ENCODE results near the gene TMX2. TPM values are rescaled to one million over a fixed set of nuclear protein-coding genes. Genes with fewer than 3 reads are reported as not detected.
"Not testable (repeated sequence)": the region's sequence is repeated elsewhere in the genome, so short reads cannot be mapped to it uniquely, and the experiment has no call there.

The TMX2 gene
- total RNA-seq, 1 experiment from 2014 or later = 93.9 TPM

GRCh38 chr11:57704932-57705331, 7.5 kb upstream of the TMX2 start (continued):
- TF ChIP-seq ATF3 (IDR thresholded peaks at IDR 0.05) (no peak), TCF7L2 (IDR thresholded peaks at IDR 0.05; ENCODE audit: borderline replicate concordance, extremely low read depth, insufficient read depth, insufficient read length) (no peak), SRF (IDR thresholded peaks at IDR 0.05; ENCODE audit: low read depth) (no peak)

- intact Hi-C loops (cut with micrococcal nuclease); CTCF ChIA-PET; RAD21 ChIA-PET (ENCODE audit: low non-redundant PET in 1 of 2, low total read pairs in 2 of 2, uncharacterized antibody in 2 of 2, unreplicated experiment in 2 of 2); H3K27ac ChIP-seq (ENCODE audit: low read depth, low read length); H3K9me2 ChIP-seq (ENCODE audit: insufficient read depth); H3K4me3 ChIP-seq (replicated peaks in 1 of 2; ENCODE audit: low read depth in 1 of 2, low read length in 2 of 2); H3K4me2 ChIP-seq (ENCODE audit: low read length); BruUV-seq (replicated peaks); H4K20me1 ChIP-seq (ENCODE audit: insufficient read depth); H3K27me3 ChIP-seq (ENCODE audit: insufficient read depth, low read length); H3K9ac ChIP-seq (ENCODE audit: low read length); H3K4me1 ChIP-seq (ENCODE audit: control insufficient read depth in 1 of 2, insufficient read depth in 2 of 2, low read length in 2 of 2); DNase-seq (ENCODE audit: low read depth, low spot score); POLR2A ChIA-PET; ATAC-seq; H3K9me3 ChIP-seq (ENCODE audit: control insufficient read depth in 1 of 2, insufficient read depth in 1 of 2, low read depth in 1 of 2, low read length in 2 of 2); H2AFZ ChIP-seq (ENCODE audit: low read depth, low read length, poor library complexity, severe bottlenecking): not testable (repeated sequence)
- Histone ChIP-seq H3K36me3 (ENCODE audit: control insufficient read depth in 1 of 2, insufficient read depth in 2 of 2, low read length in 2 of 2) (peaks cover 13 to 15% of the 10 kb centered on the region in 2 experiments; a peak in 2 of 4 replicates), H3K79me2 (ENCODE audit: insufficient read depth, low read length) (peaks cover 22% of the 10 kb centered on the region)
Observed at GRCh38 chr11:57705432-57705831, 7.0 kb upstream of the TMX2 start.

- Histone ChIP-seq H3K9ac (ENCODE audit: low read length) (no peak overlapping the region), H3K4me3 (replicated peaks in 1 of 2; ENCODE audit: low read depth in 1 of 2, low read length in 2 of 2) (no peak overlapping the region), H3K4me2 (ENCODE audit: low read length) (no peak overlapping the region), H2AFZ (ENCODE audit: low read depth, low read length, poor library complexity, severe bottlenecking) (no peak overlapping the region), H3K27me3 (ENCODE audit: insufficient read depth, low read length) (no peaks in the 10 kb centered on the region), H3K9me3 (ENCODE audit: control insufficient read depth in 1 of 2, insufficient read depth in 1 of 2, low read depth in 1 of 2, low read length in 2 of 2) (no peaks in the 10 kb centered on the region), H3K36me3 (ENCODE audit: control insufficient read depth in 1 of 2, insufficient read depth in 2 of 2, low read length in 2 of 2) (no peaks in the 10 kb centered on the region), H3K9me2 (ENCODE audit: insufficient read depth) (no peaks in the 10 kb centered on the region), H3K4me1 (ENCODE audit: control insufficient read depth in 1 of 2, insufficient read depth in 2 of 2, low read length in 2 of 2) (peaks cover 18 to 22% of the 10 kb centered on the region in 2 experiments), H4K20me1 (ENCODE audit: insufficient read depth) (no peaks in the 10 kb centered on the region), H3K79me2 (ENCODE audit: insufficient read depth, low read length) (peaks cover 59% of the 10 kb centered on the region), H3K27ac (ENCODE audit: low read depth, low read length) (no peak overlapping the region)
- ChIA-PET RAD21 (ENCODE audit: low non-redundant PET in 1 of 2, low total read pairs in 2 of 2, uncharacterized antibody in 2 of 2, unreplicated experiment in 2 of 2) (no interaction called here), POLR2A (no interaction called here), CTCF (no interaction called here)
- no TSS peak for BruUV-seq (replicated peaks)
- TF ChIP-seq EGR1 (IDR thresholded peaks at IDR 0.05; ENCODE audit: low read depth) (no peak), CEBPB (IDR thresholded peaks at IDR 0.05; ENCODE audit: low read depth) (no peak), SIN3A (IDR thresholded peaks at IDR 0.05; ENCODE audit: low read depth) (no peak), POLR2AphosphoS5 (IDR thresholded peaks at IDR 0.05; ENCODE audit: low read depth, low read length) (no peak)
- intact Hi-C loops (cut with micrococcal nuclease) = loop anchor here (5.0 kb wide), 1 partner anchor 867 kb away; the partner anchor contains the start of genes LPXN and ZFP91
- no peak for DNase-seq (ENCODE audit: low read depth, low spot score)
- no peak for ATAC-seq
Observed at GRCh38 chr11:57709802-57710367, 2.5 kb upstream of the TMX2 start.
